Gastroesophageal sphincter (tissue), 4 donors: ENCODE results near the gene MCUB. TPM values are rescaled to one million over a fixed set of nuclear protein-coding genes. Genes with fewer than 3 reads are reported as not detected.

ENCODE experiments used
- ATAC-seq: fragments of 150-250 bp; one replicate; pipeline ENCODE4 v1.9.1; 2016; ENCODE audit warnings: mild to moderate bottlenecking, moderate library complexity
- H3K27ac ChIP-seq, 4 donors: fragments of 200-600 bp; sonication (generic) in 3 of 4; 1 replicate in 3 of 4; 2 replicates in 1 of 4; pipeline ENCODE4 v1.5.1; 2016 to 2019
- H3K27me3 ChIP-seq: fragments of 200-600 bp; sonication (generic); one replicate; pipeline ENCODE4 v1.5.1; 2019
- H3K36me3 ChIP-seq, 2 donors: fragments of 200-600 bp; sonication (generic); one replicate each; pipeline ENCODE4 v1.5.1; 2019; ENCODE audit warnings: control low read depth in 1 of 2
- H3K4me1 ChIP-seq, 3 donors: fragments of 200-600 bp; sonication (generic); 1 replicate in 2 of 3; 2 replicates in 1 of 3; pipeline ENCODE4 v1.5.1; 2016 to 2019; ENCODE audit warnings: control low read depth in 2 of 3
- H3K4me3 ChIP-seq, 2 donors: fragments of 200-600 bp; sonication (generic); one replicate each; pipeline ENCODE4 v1.5.1; 2019; ENCODE audit warnings: mild to moderate bottlenecking in 1 of 2, moderate library complexity in 1 of 2
- H3K9me3 ChIP-seq, 3 donors: fragments of 200-600 bp; sonication (generic); one replicate each; pipeline ENCODE4 v1.5.1; 2017 to 2019; ENCODE audit warnings: control low read depth in 2 of 3
- CTCF ChIP-seq, 4 experiments: fragments of 200-600 bp in 2 of 4; fragments of 450-650 bp in 2 of 4; sonication (generic) in 1 of 4; IDR thresholded peaks; one replicate each; pipeline ENCODE4 v1.5.1; 2017 to 2019; ENCODE audit warnings: antibody characterized with exemption in 4 of 4, mild to moderate bottlenecking in 2 of 4, moderate library complexity in 2 of 4
- EP300 ChIP-seq: sonication (generic); formaldehyde crosslinking; IDR thresholded peaks from one replicate; pipeline ENCODE4 v1.6.1; 2017; ENCODE audit warnings: antibody characterized with exemption, mild to moderate bottlenecking
- POLR2A ChIP-seq, 2 donors: fragments of 450-650 bp; IDR thresholded peaks; one replicate each; pipeline ENCODE4 v1.6.1; 2017; ENCODE audit warnings: antibody characterized with exemption in 2 of 2, mild to moderate bottlenecking in 2 of 2, moderate library complexity in 1 of 2
- POLR2AphosphoS5 ChIP-seq: sonication (generic); formaldehyde crosslinking; IDR thresholded peaks from one replicate; pipeline ENCODE4 v1.6.1; 2017; ENCODE audit warnings: antibody characterized with exemption
- WGBS, 2 donors: methylation state at CpG; one replicate each; pipeline ENCODE4 v1.1.5; 2018; ENCODE audit warnings: low coverage in 1 of 2; 5-methylcytosine and 5-hydroxymethylcytosine counted together
- total RNA-seq, 4 donors: library from RNA; depleted of rRNA; stranded (reverse); fragments of >200 nt; gene quantifications; one replicate each; pipeline ENCODE4 v1.1.0, GENCODE V29; 2016

MCUB gene
- total RNA-seq, 4 donors from 2014 or later, result 3.9 to 33.4 (median 13.3) TPM

- peaks cover 0 to 25% of the 10 kb centered on the region in 2 donors for H3K36me3 ChIP-seq
- no peak overlapping the region for H3K27ac ChIP-seq
- 95 to 97% methylated on average over 4 of the region's 4 CpGs for WGBS, 2 donors
- no peak for ATAC-seq
- no peak overlapping the region for H3K4me3 ChIP-seq
- TF ChIP-seq EP300 (no peak), CTCF (IDR thresholded peaks at IDR 0.05) (no peak), POLR2A (IDR thresholded peaks at IDR 0.05) (no peak), POLR2AphosphoS5 (no peak)
- H3K27me3 ChIP-seq, result no peaks in the 10 kb centered on the region
- no peaks in the 10 kb centered on the region for H3K4me1 ChIP-seq
- H3K9me3 ChIP-seq, result no peaks in the 10 kb centered on the region
Measured at GRCh38 chr4:109719604-109720003, 159.6 kb downstream of the MCUB start.

GRCh38 chr4:109721033-109721432, 161.0 kb downstream of the MCUB start:
- TF ChIP-seq POLR2A (IDR thresholded peaks at IDR 0.05) (no peak), CTCF (IDR thresholded peaks at IDR 0.05) (no peak), EP300 (no peak), POLR2AphosphoS5 (no peak)
- no peaks in the 10 kb centered on the region for H3K9me3 ChIP-seq
- no peaks in the 10 kb centered on the region for H3K4me1 ChIP-seq
- H3K27ac ChIP-seq, result no peak overlapping the region
- ATAC-seq, result no peak
- no peaks in the 10 kb centered on the region for H3K27me3 ChIP-seq
- H3K4me3 ChIP-seq, result no peak overlapping the region
- WGBS, 2 donors, result 90 to 91% methylated on average over 2 to 6 of the region's 7 CpGs
- H3K36me3 ChIP-seq, result peaks cover 0 to 16% of the 10 kb centered on the region in 2 donors

- no peak for ATAC-seq
- H3K27me3 ChIP-seq, result no peaks in the 10 kb centered on the region
- H3K4me1 ChIP-seq, result no peaks in the 10 kb centered on the region
- TF ChIP-seq POLR2A (IDR thresholded peaks at IDR 0.05) (no peak), POLR2AphosphoS5 (no peak), EP300 (no peak), CTCF (IDR thresholded peaks at IDR 0.05) (no peak)
- H3K27ac ChIP-seq, result no peak overlapping the region
- H3K4me3 ChIP-seq, result no peak overlapping the region
- no peaks in the 10 kb centered on the region for H3K9me3 ChIP-seq
- H3K36me3 ChIP-seq, result peaks cover 0 to 3% of the 10 kb centered on the region in 2 donors
Measured at GRCh38 chr4:109722357-109722756, 162.3 kb downstream of the MCUB start.

GRCh38 chr4:109723110-109723509, 163.1 kb downstream of the MCUB start:
- Histone ChIP-seq H3K36me3 (no peaks in the 10 kb centered on the region), H3K4me1 (peaks cover 0 to 3% (median 0%) of the 10 kb centered on the region in 3 donors), H3K27me3 (no peaks in the 10 kb centered on the region), H3K9me3 (no peaks in the 10 kb centered on the region), H3K27ac (no peak overlapping the region), H3K4me3 (no peak overlapping the region)
- TF ChIP-seq EP300, result no peak
- no peak for TF ChIP-seq POLR2AphosphoS5
- no peak for TF ChIP-seq POLR2A (IDR thresholded peaks at IDR 0.05)
- no peak for TF ChIP-seq CTCF (IDR thresholded peaks at IDR 0.05)
- WGBS, 2 donors, result 89 to 100% methylated on average over 2 of the region's 2 CpGs
- ATAC-seq, result no peak

GRCh38 chr4:109728385-109728784, 168.3 kb downstream of the MCUB start:
- Histone ChIP-seq H3K27ac (no peak overlapping the region), H3K9me3 (no peaks in the 10 kb centered on the region), H3K4me3 (no peak overlapping the region), H3K4me1 (peaks cover 0 to 17% (median 3%) of the 10 kb centered on the region in 3 donors), H3K36me3 (no peaks in the 10 kb centered on the region), H3K27me3 (no peaks in the 10 kb centered on the region)
- ATAC-seq, result no peak
- 75 to 79% methylated on average over 6 of the region's 6 CpGs for WGBS, 2 donors
- TF ChIP-seq POLR2A (IDR thresholded peaks at IDR 0.05) (no peak), EP300 (no peak), POLR2AphosphoS5 (no peak), CTCF (IDR thresholded peaks at IDR 0.05) (no peak)
